Erythroblast (primary cell): ENCODE measurements around the gene SPEF2.

Source experiments
- DNase-seq, 2 experiments: peaks; one replicate each; lab custom pipeline; 2025; lab: John Stamatoyannopoulos, UW
- GATA1 ChIP-seq: IDR thresholded peaks from 2 replicates; pipeline ENCODE4 v1.6.1; 2011; ENCODE audit warnings: low read depth, mild to moderate bottlenecking, control low read depth, low read length, moderate library complexity
- POLR2A ChIP-seq: IDR thresholded peaks from 2 replicates; pipeline ENCODE4 v1.6.1; 2011; ENCODE audit warnings: mild to moderate bottlenecking, low read length

SPEF2 gene

GRCh38 chr5:35815089-35815936, 197.7 kb downstream of the SPEF2 start:
- DNase-seq = peak; percentile 8 to 20
- TF ChIP-seq POLR2A = no peak
- no peak for TF ChIP-seq GATA1

- no peak for TF ChIP-seq GATA1
- no peak for DNase-seq
These were observed 199.3 kb downstream of the SPEF2 start for GRCh38 chr5:35816881-35817521.

GRCh38 chr5:35819026-35819425, 201.4 kb downstream of the SPEF2 start:
- TF ChIP-seq POLR2A (no peak), GATA1 (no peak)

GRCh38 chr5:35819668-35820067, 202.0 kb downstream of the SPEF2 start:
- DNase-seq = no peak
- TF ChIP-seq GATA1 (no peak), POLR2A (no peak)

More at GRCh38 chr5:35819026-35819425, 201.4 kb downstream of the SPEF2 start:
- no peak for DNase-seq

DNA sequence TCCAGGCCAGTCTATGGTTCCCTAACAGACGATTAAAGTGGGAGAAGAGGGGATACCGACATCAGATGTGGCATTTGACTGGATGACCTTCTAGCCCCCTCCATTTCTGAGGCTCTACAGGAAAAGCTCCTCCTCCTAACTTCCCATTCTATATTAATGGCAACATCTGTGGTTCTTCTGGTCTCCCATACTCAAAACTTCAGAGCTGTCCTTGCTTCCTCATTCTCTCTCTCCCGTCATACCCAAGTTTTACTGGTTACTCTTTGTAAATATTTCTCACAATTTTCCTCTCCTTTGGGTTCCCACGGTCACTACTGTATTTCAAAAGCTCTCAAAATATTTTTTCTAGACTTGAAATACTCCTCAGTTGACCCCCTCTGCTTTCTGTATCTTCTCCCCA, 203.1 kb downstream of the SPEF2 start:
- DNase-seq = no peak
- TF ChIP-seq GATA1 (no peak), POLR2A (no peak)

- no peak for TF ChIP-seq GATA1
- TF ChIP-seq POLR2A = no peak
These were observed 203.8 kb downstream of the SPEF2 start for GRCh38 chr5:35821513-35821912.

GRCh38 chr5:35822511-35822910, 204.8 kb downstream of the SPEF2 start:
- no peak for DNase-seq
- TF ChIP-seq POLR2A = no peak
- TF ChIP-seq GATA1 = no peak

More at GRCh38 chr5:35821513-35821912, 203.8 kb downstream of the SPEF2 start:
- no peak for DNase-seq

- TF ChIP-seq GATA1 = no peak
- TF ChIP-seq POLR2A = no peak
- no peak for DNase-seq
These were observed 205.9 kb downstream of the SPEF2 start for GRCh38 chr5:35823347-35824098.

GRCh38 chr5:35826056-35826455, 208.4 kb downstream of the SPEF2 start:
- no peak for TF ChIP-seq GATA1
- no peak for TF ChIP-seq POLR2A
- DNase-seq = no peak

DNA sequence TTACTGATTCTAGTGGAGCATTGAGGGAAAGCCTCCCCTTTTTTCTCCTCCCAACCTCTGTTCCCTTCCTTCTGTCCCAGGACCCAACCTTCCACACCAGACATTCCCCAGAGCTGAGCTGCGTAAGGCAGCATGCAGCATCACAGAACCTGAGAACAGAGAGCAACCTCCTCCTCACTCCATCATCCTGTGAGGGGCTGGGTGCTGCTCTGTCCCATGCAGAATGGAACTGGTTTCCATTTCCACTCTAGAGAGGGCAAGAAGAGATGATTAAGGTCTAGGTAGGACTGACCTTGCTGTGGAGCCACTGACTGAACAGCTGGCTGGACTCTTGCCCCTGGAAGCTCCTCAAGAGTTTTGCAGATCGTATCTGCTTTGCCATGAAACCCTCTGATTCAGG, 208.9 kb downstream of the SPEF2 start:
- TF ChIP-seq GATA1 (no peak), POLR2A (no peak)
- DNase-seq = no peak

GRCh38 chr5:35828082-35828598, 210.5 kb downstream of the SPEF2 start:
- no peak for DNase-seq
- TF ChIP-seq GATA1 = no peak
- no peak for TF ChIP-seq POLR2A

DNA sequence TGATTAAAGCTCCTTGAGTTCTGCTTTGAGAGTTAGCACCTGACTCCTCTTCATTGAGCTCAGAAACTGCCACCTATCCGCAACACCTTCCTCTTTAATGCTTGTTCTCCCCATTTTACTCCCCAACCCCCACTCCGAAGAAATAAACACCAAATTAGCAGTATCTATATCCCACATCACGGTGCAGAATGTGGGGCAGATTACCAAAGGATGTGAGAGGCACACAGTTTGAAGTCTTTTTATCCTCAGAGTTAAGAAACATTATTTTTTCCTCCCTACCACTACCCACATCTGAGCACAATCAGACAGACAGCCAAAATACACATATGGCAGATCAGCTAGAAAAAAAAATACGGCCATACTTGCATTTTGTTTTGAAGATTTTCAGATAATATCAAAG, 212.9 kb downstream of the SPEF2 start:
- TF ChIP-seq POLR2A (no peak), GATA1 (no peak)
- no peak for DNase-seq

DNA sequence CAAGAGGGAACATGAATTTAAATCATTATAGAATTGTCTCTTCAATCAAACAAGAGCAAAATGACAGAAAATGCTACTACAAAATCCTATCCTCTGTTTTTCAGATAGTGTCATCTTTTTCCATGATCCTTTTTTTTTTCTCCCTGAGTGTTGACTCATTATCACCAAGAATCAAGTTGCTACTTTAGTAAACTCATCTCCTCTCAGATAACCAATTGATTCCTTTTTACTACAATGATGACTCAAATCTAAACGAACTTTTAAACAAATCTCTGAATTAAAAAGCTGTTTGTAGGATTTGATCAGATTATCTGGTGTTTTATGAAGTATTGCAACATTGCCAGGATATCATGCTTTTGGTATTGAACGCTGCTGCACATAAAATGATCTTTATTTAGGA, 215.1 kb downstream of the SPEF2 start:
- no peak for DNase-seq
- no peak for TF ChIP-seq GATA1
- TF ChIP-seq POLR2A = no peak
